ENCODE results near the gene COL6A2. TPM values are rescaled to one million over a fixed set of nuclear protein-coding genes. Genes with fewer than 3 reads are reported as not detected.

The COL6A2 gene
- 535 TPM for total RNA-seq

DNA sequence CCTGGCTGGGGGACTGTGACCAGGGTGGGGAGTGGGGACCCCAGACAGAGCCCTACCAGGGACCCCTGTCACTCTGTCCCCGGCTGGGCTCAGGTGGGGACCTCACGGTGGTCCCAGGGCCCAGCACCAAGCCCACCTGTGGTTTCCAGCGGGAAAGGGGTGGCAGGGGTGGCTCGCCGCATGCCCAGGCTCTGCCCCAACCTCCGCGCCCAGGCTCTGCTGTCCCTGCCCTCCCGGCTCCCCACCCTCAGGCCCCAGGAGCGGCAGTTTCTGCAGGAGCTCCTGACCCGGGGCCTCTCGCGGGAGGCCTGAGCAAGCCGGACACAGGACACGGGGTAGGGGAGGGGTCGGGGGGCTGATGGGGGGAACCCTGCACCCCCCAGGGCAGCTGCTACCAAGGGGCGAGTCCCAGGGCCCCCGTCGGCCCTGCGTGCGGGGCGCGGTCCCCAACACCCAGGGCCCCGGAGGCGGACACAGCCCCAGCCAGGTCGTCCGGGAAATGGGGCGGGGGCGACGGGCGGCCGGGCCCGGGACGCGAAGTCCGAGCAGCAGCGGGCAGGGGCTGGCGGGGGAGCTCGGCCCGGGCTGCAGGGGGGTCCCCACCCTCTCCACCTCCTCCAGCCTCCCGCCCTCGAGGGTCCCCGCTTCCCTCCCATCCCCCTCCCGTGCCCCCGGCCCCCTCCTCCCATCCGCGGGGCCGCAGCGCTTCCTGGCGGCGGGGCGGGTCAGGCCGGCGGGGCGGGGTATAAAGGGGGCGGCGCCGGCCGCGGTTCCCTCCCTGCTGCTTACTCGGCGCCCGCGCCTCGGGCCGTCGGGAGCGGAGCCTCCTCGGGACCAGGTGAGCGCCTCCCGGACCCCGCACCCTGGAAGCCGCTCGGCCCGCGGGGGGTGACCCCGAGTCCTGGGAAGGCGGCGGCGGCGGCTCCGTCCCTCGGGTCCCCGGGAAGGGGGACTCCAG, at the start of gene COL6A2:
Gene COL6A2 (plus strand): TSS at position 777 of the 958 bp plus-strand sequence.
- H3K4me1 ChIP-seq, result peaks cover 46% of the 10 kb centered on the region
- TF ChIP-seq POLR2A (IDR thresholded peaks at IDR 0.05) (peak in 1 of 2 donors; percentile 90), CTCF (IDR thresholded peaks at IDR 0.05) (peak in 1 of 3 experiments; percentile 46), POLR2AphosphoS5 (IDR thresholded peaks at IDR 0.05; ENCODE audit: insufficient read depth in 1 of 2, low read depth in 1 of 2) (peak in 1 of 2 donors; percentile 67)
- intact Hi-C loops (cut with DNase I), result loop anchor here (1.0 to 5.0 kb wide), 2 partner anchors 40 to 123 kb away; no protein-coding TSS in a partner anchor
- H3K9me3 ChIP-seq, result no peaks in the 10 kb centered on the region
- H3K4me3 ChIP-seq, result peak within 1 kb of the TSS; percentile 72 to 80
- peak; percentile 86 to 87 for DNase-seq (ENCODE audit: extremely low spot score in 2 of 2)
- peak within 1 kb of the TSS; percentile 98 for H3K27ac ChIP-seq
- H3K36me3 ChIP-seq, result no peaks in the 10 kb centered on the region
- H3K27me3 ChIP-seq, result no peaks in the 10 kb centered on the region

GRCh38 chr21:46048926-46049889, 48.7 kb upstream of the COL6A2 start:
- no peak overlapping the region for H3K4me3 ChIP-seq
- intact Hi-C loops (cut with DNase I), result no loop called here
- no peaks in the 10 kb centered on the region for H3K9me3 ChIP-seq
- no peaks in the 10 kb centered on the region for H3K27me3 ChIP-seq
- TF ChIP-seq POLR2AphosphoS5 (IDR thresholded peaks at IDR 0.05; ENCODE audit: insufficient read depth in 1 of 2, low read depth in 1 of 2) (peak; percentile 87 to 95), POLR2A (IDR thresholded peaks at IDR 0.05) (no peak)
- H3K36me3 ChIP-seq, result no peaks in the 10 kb centered on the region
- peaks cover 23% of the 10 kb centered on the region for H3K4me1 ChIP-seq
- peak overlapping the region; percentile 95 for H3K27ac ChIP-seq
- DNase-seq (ENCODE audit: extremely low spot score in 2 of 2), result peak; percentile 92 to 99

GRCh38 chr21:46049890-46050667, 47.8 kb upstream of the COL6A2 start:
- Histone ChIP-seq H3K9me3 (no peaks in the 10 kb centered on the region), H3K4me3 (no peak overlapping the region), H3K27me3 (no peaks in the 10 kb centered on the region), H3K27ac (peak overlapping the region; percentile 95), H3K36me3 (no peaks in the 10 kb centered on the region), H3K4me1 (peaks cover 25% of the 10 kb centered on the region)
- intact Hi-C loops (cut with DNase I), result no loop called here
- DNase-seq (ENCODE audit: extremely low spot score in 2 of 2), result peak; percentile 77 to 90
- TF ChIP-seq POLR2AphosphoS5 (IDR thresholded peaks at IDR 0.05; ENCODE audit: insufficient read depth in 1 of 2, low read depth in 1 of 2) (no peak), POLR2A (IDR thresholded peaks at IDR 0.05) (no peak), CTCF (IDR thresholded peaks at IDR 0.05) (no peak)

DNA sequence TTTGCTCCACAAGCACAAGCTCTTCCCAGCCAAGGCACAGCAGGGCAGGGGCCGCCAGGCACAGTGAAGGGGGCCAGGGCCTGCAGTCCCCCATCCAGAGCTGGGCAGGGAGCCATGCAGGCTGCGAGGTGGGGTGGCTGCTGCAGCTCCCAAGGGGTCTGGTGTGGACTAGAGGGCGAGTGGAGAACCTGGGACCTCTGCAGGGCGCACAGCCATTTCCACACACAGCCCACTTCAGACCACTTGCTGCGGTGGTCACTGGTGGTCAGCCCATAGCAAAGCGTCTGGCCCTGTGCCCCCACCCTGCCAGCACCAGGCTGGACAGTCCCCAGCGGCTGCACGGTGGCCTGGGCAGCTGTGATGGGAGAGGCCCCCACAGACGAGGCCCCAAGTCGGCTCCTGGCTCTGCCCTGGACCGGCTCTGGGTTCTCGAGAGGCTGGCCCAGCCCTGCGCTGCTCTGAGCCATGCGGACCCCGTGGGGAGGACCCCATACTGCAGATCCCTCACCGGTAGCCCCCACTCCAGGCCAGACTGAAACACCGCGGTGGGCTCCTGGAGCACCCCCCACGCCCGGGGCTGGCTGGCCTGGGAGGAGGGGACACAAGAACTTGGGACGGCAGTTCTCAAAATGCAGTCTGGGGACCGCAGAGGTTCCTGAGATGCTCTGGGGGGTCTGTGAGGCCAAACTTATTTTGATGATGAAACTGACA, 47.1 kb upstream of the COL6A2 start:
- peaks cover 32% of the 10 kb centered on the region for H3K4me1 ChIP-seq
- H3K36me3 ChIP-seq, result no peaks in the 10 kb centered on the region
- H3K9me3 ChIP-seq, result no peaks in the 10 kb centered on the region
- DNase-seq (ENCODE audit: extremely low spot score in 2 of 2), result peak; percentile 85 to 87
- intact Hi-C loops (cut with DNase I), result no loop called here
- H3K27me3 ChIP-seq, result no peaks in the 10 kb centered on the region
- no peak overlapping the region for H3K4me3 ChIP-seq
- H3K27ac ChIP-seq, result peak overlapping the region; percentile 95
- no peak for TF ChIP-seq POLR2A (IDR thresholded peaks at IDR 0.05)
- no peak for TF ChIP-seq POLR2AphosphoS5 (IDR thresholded peaks at IDR 0.05; ENCODE audit: insufficient read depth in 1 of 2, low read depth in 1 of 2)
- TF ChIP-seq CTCF (IDR thresholded peaks at IDR 0.05), result no peak
